ENCODE results near the gene PRKCB.

The PRKCB gene

DNA sequence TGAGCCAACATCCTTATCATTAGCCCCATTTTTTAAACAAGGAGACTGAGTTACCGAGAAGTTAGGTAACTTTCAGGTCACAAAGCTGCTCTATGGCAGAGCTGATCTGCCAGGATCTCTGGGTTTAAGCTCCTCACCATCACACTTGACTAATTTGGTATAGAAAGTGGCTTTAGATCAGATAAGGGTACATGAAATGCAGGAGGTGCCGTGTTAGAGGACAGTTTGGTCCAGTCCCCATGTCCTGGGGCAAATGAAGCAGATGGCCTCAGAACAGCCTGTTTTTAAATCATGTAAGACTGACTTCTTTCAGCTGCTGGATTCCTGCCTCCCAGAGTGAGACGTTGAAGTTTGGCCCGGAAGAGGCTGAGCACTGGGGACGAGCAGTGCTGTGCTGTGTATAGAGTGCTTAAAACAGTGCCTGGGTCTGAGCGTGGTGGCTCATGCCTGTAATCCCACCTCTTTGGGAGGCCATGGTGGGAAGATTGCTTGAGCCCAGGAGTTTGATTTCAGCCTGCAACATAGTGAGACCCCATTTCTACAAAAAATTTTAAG lies 233.3 kb downstream of the PRKCB start:
- no peaks in the 10 kb centered on the region for H3K9me3 ChIP-seq (ENCODE audit: control insufficient read depth, insufficient read depth, low read length)
- no peak overlapping the region for H3K27ac ChIP-seq (ENCODE audit: low read depth, low read length)
- no peaks in the 10 kb centered on the region for H3K79me2 ChIP-seq (ENCODE audit: control insufficient read depth, low read length)
- peaks cover 29% of the 10 kb centered on the region for H3K4me1 ChIP-seq (ENCODE audit: control insufficient read depth, low read length)
- no peaks in the 10 kb centered on the region for H3K36me3 ChIP-seq (ENCODE audit: control insufficient read depth, low read length)
- 0 out of 2 replicates have a peak, but pooled peaks cover 3% of the 10 kb centered on the region for H3K27me3 ChIP-seq (ENCODE audit: control insufficient read depth, low read length)
- H3K4me2 ChIP-seq (ENCODE audit: low read length) = no peak overlapping the region
- no peaks in the 10 kb centered on the region for H4K20me1 ChIP-seq (ENCODE audit: control insufficient read depth, insufficient read depth, low read depth, low read length)
- TF ChIP-seq EZH2phosphoT487 (IDR thresholded peaks at IDR 0.05; ENCODE audit: borderline replicate concordance, low read length) = no peak
- TF ChIP-seq, protein P1, sequence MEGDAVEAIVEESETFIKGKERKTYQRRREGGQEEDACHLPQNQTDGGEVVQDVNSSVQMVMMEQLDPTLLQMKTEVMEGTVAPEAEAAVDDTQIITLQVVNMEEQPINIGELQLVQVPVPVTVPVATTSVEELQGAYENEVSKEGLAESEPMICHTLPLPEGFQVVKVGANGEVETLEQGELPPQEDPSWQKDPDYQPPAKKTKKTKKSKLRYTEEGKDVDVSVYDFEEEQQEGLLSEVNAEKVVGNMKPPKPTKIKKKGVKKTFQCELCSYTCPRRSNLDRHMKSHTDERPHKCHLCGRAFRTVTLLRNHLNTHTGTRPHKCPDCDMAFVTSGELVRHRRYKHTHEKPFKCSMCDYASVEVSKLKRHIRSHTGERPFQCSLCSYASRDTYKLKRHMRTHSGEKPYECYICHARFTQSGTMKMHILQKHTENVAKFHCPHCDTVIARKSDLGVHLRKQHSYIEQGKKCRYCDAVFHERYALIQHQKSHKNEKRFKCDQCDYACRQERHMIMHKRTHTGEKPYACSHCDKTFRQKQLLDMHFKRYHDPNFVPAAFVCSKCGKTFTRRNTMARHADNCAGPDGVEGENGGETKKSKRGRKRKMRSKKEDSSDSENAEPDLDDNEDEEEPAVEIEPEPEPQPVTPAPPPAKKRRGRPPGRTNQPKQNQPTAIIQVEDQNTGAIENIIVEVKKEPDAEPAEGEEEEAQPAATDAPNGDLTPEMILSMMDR (IDR thresholded peaks at IDR 0.05; ENCODE audit: low read depth, low read length, poor library complexity, severe bottlenecking) = no peak
- no peaks in the 10 kb centered on the region for H3F3A ChIP-seq (ENCODE audit: control insufficient read depth, insufficient read depth)
- H3K9me2 ChIP-seq (replicated peaks; ENCODE audit: control insufficient read depth, low read length) = no peaks in the 10 kb centered on the region
- H3K4me3 ChIP-seq (ENCODE audit: low read length) = no peak overlapping the region

- Histone ChIP-seq H3F3A (ENCODE audit: control insufficient read depth, insufficient read depth) (no peaks in the 10 kb centered on the region), H3K4me3 (ENCODE audit: low read length) (no peak overlapping the region), H4K20me1 (ENCODE audit: control insufficient read depth, insufficient read depth, low read depth, low read length) (no peaks in the 10 kb centered on the region), H3K9me3 (ENCODE audit: control insufficient read depth, insufficient read depth, low read length) (no peaks in the 10 kb centered on the region), H3K27me3 (ENCODE audit: control insufficient read depth, low read length) (0 out of 2 replicates have a peak, but pooled peaks cover 3% of the 10 kb centered on the region), H3K79me2 (ENCODE audit: control insufficient read depth, low read length) (no peaks in the 10 kb centered on the region), H3K27ac (ENCODE audit: low read depth, low read length) (no peak overlapping the region), H3K36me3 (ENCODE audit: control insufficient read depth, low read length) (no peaks in the 10 kb centered on the region), H3K9me2 (replicated peaks; ENCODE audit: control insufficient read depth, low read length) (no peaks in the 10 kb centered on the region), H3K4me1 (ENCODE audit: control insufficient read depth, low read length) (peaks cover 36% of the 10 kb centered on the region), H3K4me2 (ENCODE audit: low read length) (peak overlapping the region; percentile 34; the same call in 1 of the 2 replicates)
- TF ChIP-seq EZH2phosphoT487 (IDR thresholded peaks at IDR 0.05; ENCODE audit: borderline replicate concordance, low read length) = no peak
- TF ChIP-seq, protein P1 (IDR thresholded peaks at IDR 0.05; ENCODE audit: low read depth, low read length, poor library complexity, severe bottlenecking) = peak; percentile 78
Observed at GRCh38 chr16:24070851-24071250, 235.1 kb downstream of the PRKCB start.

GRCh38 chr16:24071666-24072360 lies 236.0 kb downstream of the PRKCB start:
- Histone ChIP-seq H3K27me3 (ENCODE audit: control insufficient read depth, low read length) (no peaks in the 10 kb centered on the region), H3K9me2 (replicated peaks; ENCODE audit: control insufficient read depth, low read length) (no peaks in the 10 kb centered on the region), H4K20me1 (ENCODE audit: control insufficient read depth, insufficient read depth, low read depth, low read length) (no peaks in the 10 kb centered on the region), H3K4me1 (ENCODE audit: control insufficient read depth, low read length) (peaks cover 46% of the 10 kb centered on the region), H3K27ac (ENCODE audit: low read depth, low read length) (peak overlapping the region; percentile 56), H3K36me3 (ENCODE audit: control insufficient read depth, low read length) (no peaks in the 10 kb centered on the region), H3K9me3 (ENCODE audit: control insufficient read depth, insufficient read depth, low read length) (no peaks in the 10 kb centered on the region), H3F3A (ENCODE audit: control insufficient read depth, insufficient read depth) (no peaks in the 10 kb centered on the region), H3K4me3 (ENCODE audit: low read length) (no peak overlapping the region), H3K4me2 (ENCODE audit: low read length) (0 out of 2 replicates have a peak overlapping the region, but pooled peaks have one; percentile 56), H3K79me2 (ENCODE audit: control insufficient read depth, low read length) (no peaks in the 10 kb centered on the region)
- no peak for TF ChIP-seq EZH2phosphoT487 (IDR thresholded peaks at IDR 0.05; ENCODE audit: borderline replicate concordance, low read length)
- TF ChIP-seq, protein P1 (IDR thresholded peaks at IDR 0.05; ENCODE audit: low read depth, low read length, poor library complexity, severe bottlenecking) = no peak
